Liver (tissue), 9 donors: Measurements from ENCODE around the gene TTLL5. TPM values are rescaled to one million over a fixed set of nuclear protein-coding genes. Genes with fewer than 3 reads are reported as not detected.

Experiments used
- DNase-seq: peaks from one replicate; pipeline ENCODE4 v3.0.0-alpha.2; 2017; ENCODE audit warnings: low spot score
- H3K27ac ChIP-seq, 2 donors: one replicate each; pipeline ENCODE4 v1.7.0; 2013; ENCODE audit warnings: inconsistent platforms in 2 of 2, low read length in 2 of 2, control low read depth in 1 of 2, low read depth in 1 of 2, mild to moderate bottlenecking in 1 of 2
- H3K27me3 ChIP-seq, 4 donors: one replicate each; pipeline versions ENCODE4 v1.6.1 to v1.7.0; 2013; ENCODE audit warnings: low read length in 3 of 4, inconsistent platforms in 1 of 4, mild to moderate bottlenecking in 1 of 4, moderate library complexity in 1 of 4; ENCODE audit not compliant: control insufficient read depth in 4 of 4, insufficient read depth in 4 of 4
- H3K36me3 ChIP-seq, 4 donors: one replicate each; pipeline versions ENCODE4 v1.6.1 to v1.7.0; 2013; ENCODE audit warnings: low read length in 3 of 4, mild to moderate bottlenecking in 3 of 4, low read depth in 1 of 4, moderate library complexity in 1 of 4; ENCODE audit not compliant: control insufficient read depth in 4 of 4, insufficient read depth in 3 of 4
- H3K4me1 ChIP-seq, 4 donors: one replicate each; pipeline versions ENCODE4 v1.6.1 to v1.7.0; 2013; ENCODE audit warnings: low read length in 3 of 4, mild to moderate bottlenecking in 3 of 4, moderate library complexity in 1 of 4; ENCODE audit not compliant: control insufficient read depth in 4 of 4, insufficient read depth in 4 of 4
- H3K4me3 ChIP-seq, 3 donors: one replicate each; pipeline versions ENCODE4 v1.6.1 to v1.7.0; 2013; ENCODE audit warnings: low read length in 3 of 3, control low read depth in 1 of 3, low read depth in 1 of 3, mild to moderate bottlenecking in 1 of 3
- H3K9ac ChIP-seq, 2 donors: one replicate each; pipeline ENCODE4 v1.7.0; 2013; ENCODE audit warnings: low read length in 2 of 2, mild to moderate bottlenecking in 2 of 2, moderate library complexity in 2 of 2, control low read depth in 1 of 2, low read depth in 1 of 2
- H3K9me3 ChIP-seq, 4 donors: one replicate each; pipeline versions ENCODE4 v1.6.1 to v1.7.0; 2013; ENCODE audit warnings: low read length in 3 of 4; ENCODE audit not compliant: control insufficient read depth in 4 of 4
- EGR1 ChIP-seq, 2 donors: IDR thresholded peaks; 2 replicates each; pipeline ENCODE4 v1.6.1; 2016 to 2018; ENCODE audit warnings: antibody characterized with exemption in 2 of 2, low read depth in 2 of 2
- FOXA1 ChIP-seq: IDR thresholded peaks from 2 replicates; pipeline ENCODE4 v1.6.1; 2016; ENCODE audit warnings: antibody characterized with exemption
- FOXA2 ChIP-seq: IDR thresholded peaks from 2 replicates; pipeline ENCODE4 v1.6.1; 2016; ENCODE audit warnings: antibody characterized with exemption
- GABPA ChIP-seq, 2 donors: IDR thresholded peaks in 1 of 2; conservative IDR thresholded peaks in 1 of 2; 2 replicates each; pipeline ENCODE4 v1.6.1; 2016; ENCODE audit warnings: antibody characterized with exemption in 2 of 2, mild to moderate bottlenecking in 1 of 2, moderate library complexity in 1 of 2
- HNF4A ChIP-seq, 2 donors: conservative IDR thresholded peaks; 2 replicates each; pipeline ENCODE4 v1.6.1; 2016; ENCODE audit warnings: antibody characterized with exemption in 2 of 2, mild to moderate bottlenecking in 2 of 2
- JUND ChIP-seq, 2 donors: IDR thresholded peaks; 2 replicates each; pipeline ENCODE4 v1.6.1; 2016; ENCODE audit warnings: antibody characterized with exemption in 2 of 2
- NR2F2 ChIP-seq: IDR thresholded peaks from 2 replicates; pipeline ENCODE4 v1.6.1; 2016; ENCODE audit warnings: antibody characterized with exemption
- RAD21 ChIP-seq, 2 donors: IDR thresholded peaks; 2 replicates each; pipeline ENCODE4 v1.6.1; 2016; ENCODE audit warnings: antibody characterized with exemption in 2 of 2, mild to moderate bottlenecking in 2 of 2
- SP1 ChIP-seq: IDR thresholded peaks from 2 replicates; pipeline ENCODE4 v1.6.1; 2018; ENCODE audit warnings: antibody characterized with exemption, mild to moderate bottlenecking
- TAF1 ChIP-seq: conservative IDR thresholded peaks from 2 replicates; pipeline ENCODE4 v1.6.1; 2016; ENCODE audit warnings: antibody characterized with exemption, mild to moderate bottlenecking
- YY1 ChIP-seq: IDR thresholded peaks from 2 replicates; pipeline ENCODE4 v1.6.1; 2016; ENCODE audit warnings: antibody characterized with exemption, mild to moderate bottlenecking
- WGBS: extraction: QIAGEN DNeasy Blood & Tissue Kit; methylation state at CpG from one replicate; pipeline ENCODE4 v1.1.7; 2013; 5-methylcytosine and 5-hydroxymethylcytosine counted together
- polyA plus RNA-seq, 2 donors: library from polyadenylated mRNA; stranded (reverse) in 1 of 2; unstranded in 1 of 2; fragments of 200-250 nt in 1 of 2; fragments of >200 nt in 1 of 2; fragmentation: Nextera tagmentation in 1 of 2; extraction: Ambion mirVana in 1 of 2; gene quantifications; one replicate each; pipeline versions ENCODE4 v1.2.1 to v1.2.3, GENCODE V29; 2013 to 2015
- total RNA-seq, 2 donors: library from RNA; depleted of rRNA; stranded (reverse); fragments of >200 nt; gene quantifications; one replicate each; pipeline ENCODE4 v1.2.3, GENCODE V29; 2014
- TF ChIP-seq, protein P1 (sequence below): IDR thresholded peaks from 2 replicates; pipeline ENCODE4 v1.6.1; 2016; ENCODE audit warnings: antibody characterized with exemption
- TF ChIP-seq, protein P2 (sequence below): fragments of 150-350 bp; IDR thresholded peaks from 2 replicates; pipeline ENCODE4 v1.5.1; 2017; ENCODE audit warnings: improper control_type of control experiment, low read depth, low read length; ENCODE audit not compliant: missing input control
- TF ChIP-seq, protein P3 (sequence below): IDR thresholded peaks from 2 replicates; pipeline ENCODE4 v1.6.1; 2016; ENCODE audit warnings: antibody characterized with exemption
- TF ChIP-seq, protein P4 (sequence below): IDR thresholded peaks from 2 replicates; pipeline ENCODE4 v1.6.1; 2016; ENCODE audit warnings: antibody characterized with exemption
- donor health status: healthy.
- donor health status: healthy.
- donor health status: healthy.
- donor health status: healthy.
- donor health status: healthy.

The TTLL5 gene
- total and polyA plus RNA-seq, 4 donors: 4.3 to 14.2 (median 9.8) TPM

DNA sequence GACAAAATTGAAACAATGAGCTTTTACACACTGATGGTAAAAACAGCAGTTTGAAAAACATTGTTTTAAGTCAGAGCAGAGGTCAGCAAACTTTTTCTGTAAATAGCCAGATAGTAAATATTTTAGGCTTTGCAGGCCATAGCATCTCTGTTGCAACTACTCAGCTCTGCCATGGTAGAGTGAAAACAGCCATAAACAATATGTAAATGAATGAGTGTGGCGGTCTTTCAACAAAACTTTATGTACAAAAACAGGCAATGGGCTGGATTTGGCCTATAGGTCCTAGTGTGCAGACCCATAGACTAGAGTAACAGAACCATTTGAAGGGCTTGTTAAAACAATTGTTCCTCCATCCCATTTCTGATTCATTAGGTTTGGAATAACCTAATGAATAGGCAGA is 205.9 kb downstream of the TTLL5 start:
- Histone ChIP-seq H3K36me3 (peaks cover 0 to 4% (median 2%) of the 10 kb centered on the region in 4 donors), H3K9ac (no peak overlapping the region), H3K4me3 (no peak overlapping the region), H3K27me3 (no peaks in the 10 kb centered on the region), H3K9me3 (no peaks in the 10 kb centered on the region), H3K4me1 (no peaks in the 10 kb centered on the region), H3K27ac (no peak overlapping the region)
- TF ChIP-seq SP1: no peak
- TF ChIP-seq, protein P1, sequence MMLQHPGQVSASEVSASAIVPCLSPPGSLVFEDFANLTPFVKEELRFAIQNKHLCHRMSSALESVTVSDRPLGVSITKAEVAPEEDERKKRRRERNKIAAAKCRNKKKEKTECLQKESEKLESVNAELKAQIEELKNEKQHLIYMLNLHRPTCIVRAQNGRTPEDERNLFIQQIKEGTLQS: no peak
- TF ChIP-seq, protein P2, sequence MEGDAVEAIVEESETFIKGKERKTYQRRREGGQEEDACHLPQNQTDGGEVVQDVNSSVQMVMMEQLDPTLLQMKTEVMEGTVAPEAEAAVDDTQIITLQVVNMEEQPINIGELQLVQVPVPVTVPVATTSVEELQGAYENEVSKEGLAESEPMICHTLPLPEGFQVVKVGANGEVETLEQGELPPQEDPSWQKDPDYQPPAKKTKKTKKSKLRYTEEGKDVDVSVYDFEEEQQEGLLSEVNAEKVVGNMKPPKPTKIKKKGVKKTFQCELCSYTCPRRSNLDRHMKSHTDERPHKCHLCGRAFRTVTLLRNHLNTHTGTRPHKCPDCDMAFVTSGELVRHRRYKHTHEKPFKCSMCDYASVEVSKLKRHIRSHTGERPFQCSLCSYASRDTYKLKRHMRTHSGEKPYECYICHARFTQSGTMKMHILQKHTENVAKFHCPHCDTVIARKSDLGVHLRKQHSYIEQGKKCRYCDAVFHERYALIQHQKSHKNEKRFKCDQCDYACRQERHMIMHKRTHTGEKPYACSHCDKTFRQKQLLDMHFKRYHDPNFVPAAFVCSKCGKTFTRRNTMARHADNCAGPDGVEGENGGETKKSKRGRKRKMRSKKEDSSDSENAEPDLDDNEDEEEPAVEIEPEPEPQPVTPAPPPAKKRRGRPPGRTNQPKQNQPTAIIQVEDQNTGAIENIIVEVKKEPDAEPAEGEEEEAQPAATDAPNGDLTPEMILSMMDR: no peak
- TF ChIP-seq, protein P3, sequence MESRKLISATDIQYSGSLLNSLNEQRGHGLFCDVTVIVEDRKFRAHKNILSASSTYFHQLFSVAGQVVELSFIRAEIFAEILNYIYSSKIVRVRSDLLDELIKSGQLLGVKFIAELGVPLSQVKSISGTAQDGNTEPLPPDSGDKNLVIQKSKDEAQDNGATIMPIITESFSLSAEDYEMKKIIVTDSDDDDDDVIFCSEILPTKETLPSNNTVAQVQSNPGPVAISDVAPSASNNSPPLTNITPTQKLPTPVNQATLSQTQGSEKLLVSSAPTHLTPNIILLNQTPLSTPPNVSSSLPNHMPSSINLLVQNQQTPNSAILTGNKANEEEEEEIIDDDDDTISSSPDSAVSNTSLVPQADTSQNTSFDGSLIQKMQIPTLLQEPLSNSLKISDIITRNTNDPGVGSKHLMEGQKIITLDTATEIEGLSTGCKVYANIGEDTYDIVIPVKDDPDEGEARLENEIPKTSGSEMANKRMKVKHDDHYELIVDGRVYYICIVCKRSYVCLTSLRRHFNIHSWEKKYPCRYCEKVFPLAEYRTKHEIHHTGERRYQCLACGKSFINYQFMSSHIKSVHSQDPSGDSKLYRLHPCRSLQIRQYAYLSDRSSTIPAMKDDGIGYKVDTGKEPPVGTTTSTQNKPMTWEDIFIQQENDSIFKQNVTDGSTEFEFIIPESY: no peak
- TF ChIP-seq FOXA2: no peak
- TF ChIP-seq FOXA1: no peak
- no peak for DNase-seq
- 96% methylated on average over 1 of the region's 1 CpG for WGBS

DNA sequence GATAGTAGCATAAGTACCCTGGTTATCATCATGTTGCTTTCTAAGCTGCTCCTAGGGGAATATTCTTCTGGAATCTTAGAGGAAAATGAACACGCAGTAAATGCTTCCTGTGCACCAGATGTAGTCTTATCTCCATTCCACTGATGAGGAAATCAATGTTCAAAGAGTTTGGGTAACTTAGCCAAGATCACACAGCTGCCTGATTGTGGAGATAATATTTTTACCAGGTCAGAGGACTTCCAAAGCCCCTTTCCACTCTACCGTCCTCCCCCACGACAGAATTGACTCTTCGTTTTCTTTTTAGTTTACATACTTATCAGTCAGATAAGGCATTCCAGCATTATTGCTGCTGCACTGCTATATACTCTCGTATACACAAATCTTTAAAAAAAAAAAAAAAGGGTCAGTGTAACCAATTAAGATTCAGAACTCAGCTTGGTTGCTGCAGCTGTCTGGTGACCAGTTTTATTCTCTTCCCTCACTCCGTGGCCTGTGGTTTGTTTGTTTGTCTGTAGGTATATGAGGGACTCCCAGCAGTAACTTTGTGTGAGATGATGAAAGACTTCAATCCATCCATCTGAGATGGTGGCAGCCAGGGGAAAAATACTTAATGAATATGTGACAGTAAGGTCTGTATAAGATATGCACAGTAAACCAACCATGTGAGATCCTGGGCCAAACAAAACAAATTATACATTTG is 210.3 kb downstream of the TTLL5 start:
- DNase-seq: no peak
- no peaks in the 10 kb centered on the region for H3K27me3 ChIP-seq
- no peak overlapping the region for H3K9ac ChIP-seq
- H3K36me3 ChIP-seq: peaks cover 0 to 4% (median 2%) of the 10 kb centered on the region in 4 donors
- WGBS: 76% methylated on average over 6 of the region's 6 CpGs
- no peaks in the 10 kb centered on the region for H3K9me3 ChIP-seq
- H3K4me3 ChIP-seq: no peak overlapping the region
- H3K27ac ChIP-seq: no peak overlapping the region
- peaks cover 0 to 3% (median 0%) of the 10 kb centered on the region in 4 donors for H3K4me1 ChIP-seq
- TF ChIP-seq, protein P4, sequence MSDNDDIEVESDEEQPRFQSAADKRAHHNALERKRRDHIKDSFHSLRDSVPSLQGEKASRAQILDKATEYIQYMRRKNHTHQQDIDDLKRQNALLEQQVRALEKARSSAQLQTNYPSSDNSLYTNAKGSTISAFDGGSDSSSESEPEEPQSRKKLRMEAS: no peak

DNA sequence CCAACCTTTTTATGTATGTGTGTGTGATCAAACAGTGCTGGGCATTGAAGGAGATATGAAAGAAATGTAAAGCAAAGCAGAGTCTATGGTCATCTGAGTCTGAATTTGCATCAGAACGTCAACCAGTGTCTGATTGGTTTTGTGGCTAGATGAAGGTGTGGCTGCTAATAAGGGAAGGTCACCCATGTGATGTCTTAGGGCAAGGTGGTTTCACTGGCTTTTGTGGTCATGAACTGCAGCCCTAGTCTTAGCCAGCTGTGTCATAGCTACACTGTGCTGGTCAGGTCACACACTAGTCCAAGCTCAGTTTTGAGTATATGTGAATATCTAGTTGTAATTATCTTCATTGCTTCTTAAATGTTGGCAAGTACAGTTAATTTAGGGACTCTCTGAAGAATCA is 214.9 kb downstream of the TTLL5 start:
- 75% methylated on average over 1 of the region's 1 CpG for WGBS
- H3K27ac ChIP-seq: no peak overlapping the region
- no peaks in the 10 kb centered on the region for H3K27me3 ChIP-seq

More for the DNA sequence above, 214.9 kb downstream of the TTLL5 start:
- peaks cover 0 to 4% (median 0%) of the 10 kb centered on the region in 4 donors for H3K36me3 ChIP-seq
- TF ChIP-seq FOXA2 (no peak), YY1 (no peak), EGR1 (IDR thresholded peaks at IDR 0.05; ENCODE audit: low read depth in 2 of 2) (no peak), GABPA (IDR thresholded peaks at IDR 0.05 in 1 of 2, conservative IDR thresholded peaks at IDR 0.05 in 1 of 2) (no peak), NR2F2 (no peak), HNF4A (conservative IDR thresholded peaks at IDR 0.05) (no peak), JUND (IDR thresholded peaks at IDR 0.05) (no peak), TAF1 (no peak), RAD21 (IDR thresholded peaks at IDR 0.05) (no peak), SP1 (no peak)
- TF ChIP-seq, protein P1: no peak
- TF ChIP-seq, protein P3: no peak
- no peak for DNase-seq
- no peaks in the 10 kb centered on the region for H3K9me3 ChIP-seq
- no peak overlapping the region for H3K9ac ChIP-seq
- no peak overlapping the region for H3K4me3 ChIP-seq
- H3K4me1 ChIP-seq: peaks cover 0 to 9% (median 2%) of the 10 kb centered on the region in 4 donors
